GM12891 (cell line): ENCODE results near the gene GRB14.
"Not testable (repeated sequence)": the region's sequence is repeated elsewhere in the genome, so short reads cannot be mapped to it uniquely, and the experiment has no call there.

Source experiments
- DNase-seq: peaks from one replicate; pipeline ENCODE4 v3.0.0; 2011; ENCODE audit warnings: low spot score; ENCODE audit not compliant: insufficient read length
- FAIRE-seq: peaks from 2 replicates; lab custom pipeline; 2011; peaks lifted over from hg19 to GRCh38; lab: Jason Lieb, UNC
- PAX5 ChIP-seq: IDR thresholded peaks from 2 replicates; pipeline ENCODE4 v1.6.1; 2011; ENCODE audit warnings: low read length, moderate library complexity, mild to moderate bottlenecking; ENCODE audit not compliant: insufficient read depth, severe bottlenecking
- POLR2A ChIP-seq: IDR thresholded peaks from 2 replicates; pipeline ENCODE4 v1.6.1; 2011; ENCODE audit warnings: low read depth, low read length, control low read depth
- POLR2AphosphoS5 ChIP-seq: IDR thresholded peaks from 2 replicates; pipeline ENCODE4 v1.6.1; 2011; ENCODE audit warnings: low read depth, low read length, control low read depth
- POU2F2 ChIP-seq: IDR thresholded peaks from 2 replicates; pipeline ENCODE4 v1.6.1; 2011; ENCODE audit warnings: low read depth, mild to moderate bottlenecking, control low read depth, low read length, moderate library complexity
- SPI1 ChIP-seq: IDR thresholded peaks from 2 replicates; pipeline ENCODE4 v1.6.1; 2011; ENCODE audit warnings: low read depth, low read length, control low read depth
- TAF1 ChIP-seq: IDR thresholded peaks from 2 replicates; pipeline ENCODE4 v1.6.1; 2011; ENCODE audit warnings: low read depth, low read length, control low read depth

The GRB14 gene

GRCh38 chr2:164655336-164655735, 34.1 kb upstream of the GRB14 start:
- FAIRE-seq (no peak), DNase-seq (no peak)
- no peak for TF ChIP-seq TAF1

GRCh38 chr2:164651361-164651760, 30.1 kb upstream of the GRB14 start:
- no peak for TF ChIP-seq POU2F2
- no peak for TF ChIP-seq PAX5
- TF ChIP-seq POLR2AphosphoS5: no peak
- TF ChIP-seq TAF1: no peak
- TF ChIP-seq SPI1: no peak
- TF ChIP-seq POLR2A: no peak
- DNase-seq (no peak), FAIRE-seq (no peak)

GRCh38 chr2:164644036-164644700, 22.9 kb upstream of the GRB14 start:
- DNase-seq (no peak), FAIRE-seq (no peak)
- no peak for TF ChIP-seq SPI1
- no peak for TF ChIP-seq PAX5
- no peak for TF ChIP-seq POU2F2
- no peak for TF ChIP-seq TAF1
- no peak for TF ChIP-seq POLR2AphosphoS5
- TF ChIP-seq POLR2A: no peak

GRCh38 chr2:164642946-164643555, 21.8 kb upstream of the GRB14 start:
- FAIRE-seq (no peak), DNase-seq (no peak)
- TF ChIP-seq PAX5: no peak
- no peak for TF ChIP-seq SPI1
- TF ChIP-seq POLR2A: no peak
- TF ChIP-seq POLR2AphosphoS5: no peak
- TF ChIP-seq POU2F2: no peak
- TF ChIP-seq TAF1: no peak

- no peak for FAIRE-seq
- DNase-seq: no peak
- no peak for TF ChIP-seq POLR2A
- no peak for TF ChIP-seq POLR2AphosphoS5
- TF ChIP-seq PAX5: no peak
- TF ChIP-seq SPI1: no peak
- no peak for TF ChIP-seq TAF1
- no peak for TF ChIP-seq POU2F2
Measured at GRCh38 chr2:164642268-164642667, 21.0 kb upstream of the GRB14 start.

GRCh38 chr2:164628319-164628718, 7.0 kb upstream of the GRB14 start:
- not testable (repeated sequence) for FAIRE-seq, DNase-seq

GRCh38 chr2:164625378-164625971, 4.2 kb upstream of the GRB14 start:
- FAIRE-seq: no peak

GRCh38 chr2:164624316-164624715, 3.0 kb upstream of the GRB14 start:
- TF ChIP-seq SPI1 (no peak), POLR2AphosphoS5 (no peak), POU2F2 (no peak), PAX5 (no peak), TAF1 (no peak), POLR2A (no peak)
- no peak for FAIRE-seq
- DNase-seq: no peak

More at GRCh38 chr2:164625378-164625971, 4.2 kb upstream of the GRB14 start:
- DNase-seq: no peak
- TF ChIP-seq POLR2A (no peak), POLR2AphosphoS5 (no peak), SPI1 (no peak), PAX5 (no peak), POU2F2 (no peak), TAF1 (no peak)

GRCh38 chr2:164622338-164623106, 1.2 kb upstream of the GRB14 start:
- TF ChIP-seq SPI1: no peak
- no peak for TF ChIP-seq PAX5
- no peak for TF ChIP-seq TAF1
- TF ChIP-seq POLR2A: no peak
- no peak for TF ChIP-seq POLR2AphosphoS5
- TF ChIP-seq POU2F2: no peak
- FAIRE-seq: no peak
- no peak for DNase-seq

- FAIRE-seq (no peak), DNase-seq (no peak)
Measured at GRCh38 chr2:164621764-164622105, 453 bp upstream of the GRB14 start.

More at GRCh38 chr2:164621764-164622105, 453 bp upstream of the GRB14 start:
- TF ChIP-seq POLR2A (no peak), POLR2AphosphoS5 (no peak), TAF1 (no peak), PAX5 (no peak), POU2F2 (no peak), SPI1 (no peak)
